HFF-Myc (cell line): ENCODE results near the gene CPB2.
A peak's percentile ranks its signal among the peaks of the same experiment; 100 is the strongest.

Experiments
- DNase-seq: peaks from one replicate; pipeline ENCODE4 v3.0.0-alpha.2; 2011; ENCODE audit warnings: low read depth; ENCODE audit errors: extremely low read depth
- H3K4me3 ChIP-seq: replicated peaks from 2 replicates; pipeline ENCODE4 v1.5.1; 2011; ENCODE audit warnings: low read depth, mild to moderate bottlenecking, control low read depth, low read length
- TF ChIP-seq, protein P1 (sequence below): IDR thresholded peaks from 2 replicates; pipeline ENCODE4 v1.5.1; 2012; ENCODE audit warnings: mild to moderate bottlenecking, low read depth, low read length, control low read depth; ENCODE audit errors: missing control alignments

CPB2 gene

DNA sequence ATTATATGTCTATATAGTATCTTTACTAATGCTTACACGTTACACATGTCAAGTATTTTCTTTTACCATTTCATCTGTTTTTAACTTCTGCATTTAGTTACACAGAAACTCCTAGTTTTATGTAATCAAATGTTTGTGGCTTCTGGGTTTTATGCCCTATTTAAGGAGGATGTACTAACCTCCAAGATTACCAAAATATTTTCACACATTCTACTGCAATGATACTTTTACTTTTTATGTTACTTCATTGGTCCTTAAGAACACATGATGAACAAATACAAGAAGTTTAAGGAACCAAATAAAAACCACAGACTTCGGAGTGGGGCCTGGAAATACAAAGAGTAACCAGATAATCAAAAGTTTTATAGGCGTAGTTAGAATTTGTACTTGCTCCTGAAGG lies 89.5 kb downstream of the CPB2 start:
- H3K4me3 ChIP-seq: no peak overlapping the region
- no peak for DNase-seq
- TF ChIP-seq, protein P1, sequence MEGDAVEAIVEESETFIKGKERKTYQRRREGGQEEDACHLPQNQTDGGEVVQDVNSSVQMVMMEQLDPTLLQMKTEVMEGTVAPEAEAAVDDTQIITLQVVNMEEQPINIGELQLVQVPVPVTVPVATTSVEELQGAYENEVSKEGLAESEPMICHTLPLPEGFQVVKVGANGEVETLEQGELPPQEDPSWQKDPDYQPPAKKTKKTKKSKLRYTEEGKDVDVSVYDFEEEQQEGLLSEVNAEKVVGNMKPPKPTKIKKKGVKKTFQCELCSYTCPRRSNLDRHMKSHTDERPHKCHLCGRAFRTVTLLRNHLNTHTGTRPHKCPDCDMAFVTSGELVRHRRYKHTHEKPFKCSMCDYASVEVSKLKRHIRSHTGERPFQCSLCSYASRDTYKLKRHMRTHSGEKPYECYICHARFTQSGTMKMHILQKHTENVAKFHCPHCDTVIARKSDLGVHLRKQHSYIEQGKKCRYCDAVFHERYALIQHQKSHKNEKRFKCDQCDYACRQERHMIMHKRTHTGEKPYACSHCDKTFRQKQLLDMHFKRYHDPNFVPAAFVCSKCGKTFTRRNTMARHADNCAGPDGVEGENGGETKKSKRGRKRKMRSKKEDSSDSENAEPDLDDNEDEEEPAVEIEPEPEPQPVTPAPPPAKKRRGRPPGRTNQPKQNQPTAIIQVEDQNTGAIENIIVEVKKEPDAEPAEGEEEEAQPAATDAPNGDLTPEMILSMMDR: no peak

DNA sequence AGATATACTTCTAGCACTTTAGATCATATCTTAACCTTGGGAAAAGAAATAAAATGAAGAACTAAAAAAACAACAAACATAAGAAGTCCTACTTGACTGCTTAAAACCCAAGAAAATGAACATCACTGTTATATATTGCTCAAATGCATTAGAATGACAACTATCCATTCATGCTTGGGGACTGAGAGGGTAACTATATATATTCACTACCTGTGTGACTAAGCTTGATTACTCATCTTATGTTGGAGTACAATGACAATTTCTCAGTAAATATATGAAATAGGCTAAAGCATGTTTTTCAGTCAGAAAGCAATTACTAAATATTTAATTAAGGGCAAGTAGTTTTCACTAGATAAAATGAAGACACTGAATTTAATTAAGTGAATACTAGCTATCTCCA lies 92.4 kb downstream of the CPB2 start:
- no peak for DNase-seq
- TF ChIP-seq, protein P1: no peak
- no peak overlapping the region for H3K4me3 ChIP-seq

DNA sequence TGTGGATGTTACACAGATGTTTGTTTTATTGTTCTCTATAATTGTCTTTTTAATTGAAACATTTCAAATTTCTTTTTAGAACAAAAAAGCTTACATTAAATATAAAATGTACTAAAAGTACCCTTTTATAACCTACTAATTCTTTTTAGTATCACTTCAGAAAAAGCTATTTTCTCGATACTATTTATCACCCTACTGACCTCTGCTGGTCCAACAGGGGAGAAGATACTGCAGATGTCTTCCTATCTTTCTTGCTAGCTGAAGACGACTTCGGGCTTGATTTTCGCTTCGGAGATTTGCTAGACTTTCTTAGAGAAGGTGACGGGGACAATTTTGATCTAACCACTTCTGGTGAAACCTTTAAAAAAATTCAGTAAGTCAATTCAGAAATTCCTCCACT lies 94.7 kb downstream of the CPB2 start:
- no peak overlapping the region for H3K4me3 ChIP-seq
- DNase-seq: no peak
- TF ChIP-seq, protein P1: peak; percentile 23

DNA sequence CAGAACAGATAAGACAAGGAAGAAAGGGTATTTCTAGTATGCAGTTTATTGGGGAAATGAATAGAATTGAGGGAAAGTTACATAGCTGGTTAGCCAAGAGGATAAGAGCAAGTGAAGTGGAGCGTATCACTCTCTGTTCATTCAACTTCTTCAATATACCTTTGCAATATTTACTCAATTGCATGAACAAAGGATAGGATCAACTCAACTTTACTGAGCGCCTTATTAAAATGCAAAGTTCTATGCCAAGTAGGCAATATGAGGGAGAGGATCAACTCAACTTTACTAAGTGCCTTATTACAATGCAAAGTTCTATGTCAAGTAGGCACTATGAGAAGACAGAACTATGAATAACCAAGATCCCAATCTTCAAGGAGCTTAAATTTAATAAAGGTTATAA lies 96.2 kb downstream of the CPB2 start:
- TF ChIP-seq, protein P1: no peak
- no peak overlapping the region for H3K4me3 ChIP-seq
- no peak for DNase-seq

DNA sequence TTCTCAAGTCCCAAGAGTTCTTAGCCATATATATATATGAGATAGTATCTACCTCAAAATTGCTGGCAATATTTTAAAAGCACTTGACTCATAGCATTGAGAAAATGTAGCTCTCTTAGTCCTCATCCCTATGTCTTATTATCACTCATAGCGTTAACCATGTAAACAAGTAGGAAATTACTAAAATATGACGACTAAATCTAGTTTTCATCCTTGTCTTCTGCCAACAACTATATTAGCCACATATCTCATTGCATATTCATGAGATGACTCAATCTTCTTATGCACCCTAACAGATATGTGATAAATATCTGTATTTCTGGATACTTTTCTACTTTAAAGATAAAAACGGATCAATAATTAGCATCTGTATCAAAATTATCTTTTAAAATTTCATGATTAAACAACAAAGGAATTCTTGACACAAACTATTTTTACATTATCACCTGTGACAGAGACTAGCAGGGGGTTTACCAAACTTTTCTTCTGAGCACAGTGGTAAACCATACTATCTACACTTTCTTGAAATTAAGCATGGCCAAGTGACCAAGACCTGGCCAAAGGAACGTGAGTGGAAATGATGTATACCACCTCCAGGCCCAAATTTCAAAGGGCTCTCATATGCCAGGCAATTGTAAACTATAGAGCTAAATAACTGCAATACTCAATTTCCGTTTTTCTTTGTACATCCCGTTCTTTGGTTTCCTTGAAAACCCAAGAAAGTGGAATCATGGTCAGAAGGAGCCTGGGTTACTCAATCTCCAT lies 98.0 kb downstream of the CPB2 start:
- no peak for DNase-seq
- TF ChIP-seq, protein P1: no peak
- no peak overlapping the region for H3K4me3 ChIP-seq

DNA sequence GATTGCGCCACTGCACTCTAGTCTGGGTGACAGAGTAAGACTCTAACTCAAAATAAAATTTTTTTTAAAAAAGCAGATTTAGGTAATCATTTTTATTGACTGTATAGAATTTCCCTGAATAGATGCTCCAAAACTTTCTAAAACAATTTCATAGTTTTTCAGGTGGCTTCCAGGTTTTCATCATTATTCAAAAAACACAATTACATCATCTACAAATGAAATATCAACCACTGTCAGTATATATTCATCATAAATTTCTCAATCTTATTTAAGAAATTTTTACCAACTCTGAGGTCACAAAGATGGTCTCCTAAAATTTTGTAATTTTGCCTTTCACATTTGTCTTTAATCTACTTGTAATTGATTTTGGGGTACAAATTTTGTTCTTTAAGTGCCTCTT lies 100.3 kb downstream of the CPB2 start:
- no peak overlapping the region for H3K4me3 ChIP-seq
- TF ChIP-seq, protein P1: no peak
- DNase-seq: no peak
